K562 (cell line): ENCODE data around the gene OR10P1. TPM values are rescaled to one million over a fixed set of nuclear protein-coding genes. Genes with fewer than 3 reads are reported as not detected.

Experiments
- ATF1 ChIP-seq, 2 experiments: fragments of 450-650 bp in 1 of 2; IDR thresholded peaks; 2 replicates each; pipeline ENCODE4 v1.6.1; 2016; ENCODE audit warnings: missing compliant biosample characterization in 1 of 2, missing genetic modification characterization in 1 of 2
- CREB1 ChIP-seq, 2 experiments: sonication (generic) in 1 of 2; formaldehyde crosslinking in 1 of 2; IDR thresholded peaks; 2 replicates each; pipeline versions ENCODE4 v1.6.1 to v1.8.0; 2012 to 2022; ENCODE audit warnings: inconsistent platforms in 1 of 2, mild to moderate bottlenecking in 1 of 2, missing genetic modification reagents in 1 of 2, moderate library complexity in 1 of 2
- CSDE1 ChIP-seq, 2 experiments: fragments of 450-650 bp; IDR thresholded peaks; 2 replicates each; pipeline ENCODE4 v1.6.1; 2016; ENCODE audit warnings: mild to moderate bottlenecking in 1 of 2
- ELF1 ChIP-seq: fragments of 200-800 bp; sonication (Bioruptor generic); IDR thresholded peaks from 2 replicates; pipeline ENCODE4 v1.6.1; 2016; ENCODE audit warnings: missing genetic modification characterization, missing compliant biosample characterization
- ETV1 ChIP-seq: fragments of 450-650 bp; conservative IDR thresholded peaks from 2 replicates; pipeline ENCODE4 v1.6.1; 2016; ENCODE audit warnings: missing genetic modification characterization, control low read depth, low read depth, missing compliant biosample characterization
- HDAC8 ChIP-seq: fragments of 450-650 bp; IDR thresholded peaks from 2 replicates; pipeline ENCODE4 v1.6.1; 2016; ENCODE audit warnings: mild to moderate bottlenecking, missing genetic modification characterization, moderate library complexity, missing compliant biosample characterization
- ILK ChIP-seq: fragments of 450-650 bp; IDR thresholded peaks from 2 replicates; pipeline ENCODE4 v1.6.1; 2016; ENCODE audit warnings: missing genetic modification characterization, low read depth, mild to moderate bottlenecking, missing compliant biosample characterization, moderate library complexity, borderline replicate concordance
- NFXL1 ChIP-seq: fragments of 450-650 bp; formaldehyde crosslinking; IDR thresholded peaks from 2 replicates; pipeline ENCODE4 v1.4.0; 2021; ENCODE audit warnings: mild to moderate bottlenecking
- RBM22 ChIP-seq: fragments of 200-400 bp; formaldehyde crosslinking; IDR thresholded peaks from 2 replicates; pipeline ENCODE4 v1.6.1; 2018; ENCODE audit warnings: low read length, low read depth; ENCODE audit not compliant: poor library complexity, severe bottlenecking
- SAFB ChIP-seq: fragments of 200-400 bp; formaldehyde crosslinking; IDR thresholded peaks from 2 replicates; pipeline ENCODE4 v1.6.1; 2017; ENCODE audit warnings: low read depth, low read length, borderline replicate concordance
- SMAD4 ChIP-seq: fragments of 250-450 bp; sonication (Bioruptor Pico); conservative IDR thresholded peaks from 2 replicates; pipeline ENCODE4 v1.8.0; 2021; ENCODE audit warnings: inconsistent platforms, mild to moderate bottlenecking, moderate library complexity
- TARDBP ChIP-seq: fragments of 450-650 bp; IDR thresholded peaks from 2 replicates; pipeline ENCODE4 v1.6.1; 2016
- TBL1XR1 ChIP-seq, 2 experiments: IDR thresholded peaks; 2 replicates each; pipeline ENCODE4 v1.6.1; 2012; ENCODE audit warnings: improper control_type of control experiment in 2 of 2, low read length in 2 of 2, mild to moderate bottlenecking in 1 of 2
- XRCC4 ChIP-seq: IDR thresholded peaks from one replicate; pipeline ENCODE4 v1.6.1; 2011; ENCODE audit not compliant: insufficient read depth, insufficient read length; ENCODE audit errors: extremely low read depth
- ZNF140 ChIP-seq: fragments of 250-450 bp; sonication (Bioruptor Pico); IDR thresholded peaks from 2 replicates; pipeline ENCODE4 v1.8.0; 2021; ENCODE audit warnings: moderate library complexity, mild to moderate bottlenecking, inconsistent platforms
- polyA plus RNA-seq, 8 experiments: library from polyadenylated mRNA; depleted of rRNA in 4 of 8; stranded (reverse) in 5 of 8; unstranded in 3 of 8; fragments of >200 nt; fragmentation: Nextera tagmentation in 2 of 8; fragmentation: Illumina TruSeq in 1 of 8; extraction: Ambion mirVana in 2 of 8; extraction: Trizol in 1 of 8; gene quantifications; 2 replicates each; pipeline versions ENCODE4 v1.2.1 to v1.2.3, GENCODE V29; 2011 to 2014; ENCODE audit warnings: inconsistent platforms in 1 of 8, missing spikeins in 1 of 8
- total RNA-seq, 7 experiments: library from RNA; depleted of rRNA in 6 of 7; stranded (reverse); fragments of >200 nt in 6 of 7; fragmentation: Illumina TruSeq in 2 of 7; extraction: Trizol in 2 of 7; gene quantifications; 2 replicates each; pipeline versions ENCODE4 v1.2.1 to v1.2.3, GENCODE V29; 2011 to 2021; ENCODE audit warnings: low replicate concordance in 1 of 7
- TF ChIP-seq, protein P1 (sequence below): fragments of 450-650 bp; IDR thresholded peaks from 2 replicates; pipeline ENCODE4 v1.6.1; 2016
- TF ChIP-seq, protein P2 (sequence below), 2 experiments: fragments of 450-650 bp in 1 of 2; sonication (generic) in 1 of 2; formaldehyde crosslinking; conservative IDR thresholded peaks; 2 replicates each; pipeline versions ENCODE4 v1.4.0 to v1.8.1; 2020 to 2022; ENCODE audit warnings: mild to moderate bottlenecking in 1 of 2, missing genetic modification reagents in 1 of 2
- TF ChIP-seq, protein P3 (sequence below): fragments of 450-650 bp; IDR thresholded peaks from 2 replicates; pipeline ENCODE4 v1.6.1; 2017; ENCODE audit warnings: mild to moderate bottlenecking, moderate library complexity
- TF ChIP-seq, protein P4 (sequence below): fragments of 450-650 bp; IDR thresholded peaks from 2 replicates; pipeline ENCODE4 v1.7.0; 2016; ENCODE audit warnings: borderline replicate concordance
- TF ChIP-seq, protein P5 (sequence below), 2 experiments: fragments of 450-650 bp in 1 of 2; sonication (generic) in 1 of 2; formaldehyde crosslinking in 1 of 2; IDR thresholded peaks in 1 of 2; conservative IDR thresholded peaks in 1 of 2; 2 replicates each; pipeline versions ENCODE4 v1.6.1 to v1.8.1; 2016 to 2023; ENCODE audit warnings: mild to moderate bottlenecking in 2 of 2, moderate library complexity in 2 of 2, inconsistent platforms in 1 of 2, missing genetic modification reagents in 1 of 2

The OR10P1 gene
- total and polyA plus RNA-seq, 9 of the 15 experiments (the other 6 are each of a cell fraction or from before 2014, with no cell fraction given): not detected

DNA sequence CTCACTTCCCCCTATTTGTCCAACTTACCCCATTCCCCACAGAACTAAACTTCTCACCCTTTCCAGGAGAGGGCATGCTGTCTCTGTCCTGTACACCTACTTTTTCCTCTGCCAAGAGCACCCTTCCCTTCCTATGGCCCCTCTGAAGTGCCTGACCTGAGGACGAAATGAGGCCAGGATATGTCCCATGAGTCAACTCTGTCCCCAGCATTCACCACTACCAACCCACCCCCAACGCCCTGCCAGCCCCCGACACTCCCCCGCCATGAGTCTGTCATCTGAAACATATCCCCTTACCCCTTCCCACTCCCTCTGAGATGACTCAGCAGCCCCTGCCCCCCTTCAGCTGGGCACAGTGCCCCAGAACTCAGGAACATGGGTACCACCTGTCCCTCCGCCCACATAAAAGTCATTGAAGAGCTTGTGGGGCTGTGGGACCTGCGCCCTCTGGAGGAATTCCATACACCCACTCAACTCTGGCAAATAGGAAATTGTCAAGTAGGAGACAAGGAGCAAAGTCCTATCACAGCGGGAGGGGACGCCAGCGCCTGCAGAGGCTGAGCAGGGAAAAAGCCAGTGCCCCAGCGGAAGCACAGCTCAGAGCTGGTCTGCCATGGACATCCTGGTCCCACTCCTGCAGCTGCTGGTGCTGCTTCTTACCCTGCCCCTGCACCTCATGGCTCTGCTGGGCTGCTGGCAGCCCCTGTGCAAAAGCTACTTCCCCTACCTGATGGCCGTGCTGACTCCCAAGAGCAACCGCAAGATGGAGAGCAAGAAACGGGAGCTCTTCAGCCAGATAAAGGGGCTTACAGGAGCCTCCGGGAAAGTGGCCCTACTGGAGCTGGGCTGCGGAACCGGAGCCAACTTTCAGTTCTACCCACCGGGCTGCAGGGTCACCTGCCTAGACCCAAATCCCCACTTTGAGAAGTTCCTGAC, 44.7 kb downstream of the OR10P1 start (continued):
- TF ChIP-seq CREB1 (IDR thresholded peaks at IDR 0.05): no peak
- no peak for TF ChIP-seq CREB1 (CRISPR knock-in tag; IDR thresholded peaks at IDR 0.05)
- TF ChIP-seq SAFB: no peak
- TF ChIP-seq SMAD4 (CRISPR knock-in tag): no peak
- no peak for TF ChIP-seq RBM22
- TF ChIP-seq, protein P1, sequence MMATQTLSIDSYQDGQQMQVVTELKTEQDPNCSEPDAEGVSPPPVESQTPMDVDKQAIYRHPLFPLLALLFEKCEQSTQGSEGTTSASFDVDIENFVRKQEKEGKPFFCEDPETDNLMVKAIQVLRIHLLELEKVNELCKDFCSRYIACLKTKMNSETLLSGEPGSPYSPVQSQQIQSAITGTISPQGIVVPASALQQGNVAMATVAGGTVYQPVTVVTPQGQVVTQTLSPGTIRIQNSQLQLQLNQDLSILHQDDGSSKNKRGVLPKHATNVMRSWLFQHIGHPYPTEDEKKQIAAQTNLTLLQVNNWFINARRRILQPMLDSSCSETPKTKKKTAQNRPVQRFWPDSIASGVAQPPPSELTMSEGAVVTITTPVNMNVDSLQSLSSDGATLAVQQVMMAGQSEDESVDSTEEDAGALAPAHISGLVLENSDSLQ: no peak
- TF ChIP-seq XRCC4: no peak
- no peak for TF ChIP-seq ZNF140 (CRISPR knock-in tag)
- no peak for TF ChIP-seq TBL1XR1 (IDR thresholded peaks at IDR 0.05; ENCODE audit: low read length in 2 of 2)
- no peak for TF ChIP-seq HDAC8
- no peak for TF ChIP-seq CSDE1 (IDR thresholded peaks at IDR 0.05)
- TF ChIP-seq NFXL1 (CRISPR knock-in tag): no peak
- TF ChIP-seq, protein P2, sequence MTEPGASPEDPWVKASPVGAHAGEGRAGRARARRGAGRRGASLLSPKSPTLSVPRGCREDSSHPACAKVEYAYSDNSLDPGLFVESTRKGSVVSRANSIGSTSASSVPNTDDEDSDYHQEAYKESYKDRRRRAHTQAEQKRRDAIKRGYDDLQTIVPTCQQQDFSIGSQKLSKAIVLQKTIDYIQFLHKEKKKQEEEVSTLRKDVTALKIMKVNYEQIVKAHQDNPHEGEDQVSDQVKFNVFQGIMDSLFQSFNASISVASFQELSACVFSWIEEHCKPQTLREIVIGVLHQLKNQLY (CRISPR knock-in tag; conservative IDR thresholded peaks at IDR 0.05): no peak
- no peak for TF ChIP-seq ILK (tag)
- no peak for TF ChIP-seq ELF1 (tag)
- TF ChIP-seq, protein P3, sequence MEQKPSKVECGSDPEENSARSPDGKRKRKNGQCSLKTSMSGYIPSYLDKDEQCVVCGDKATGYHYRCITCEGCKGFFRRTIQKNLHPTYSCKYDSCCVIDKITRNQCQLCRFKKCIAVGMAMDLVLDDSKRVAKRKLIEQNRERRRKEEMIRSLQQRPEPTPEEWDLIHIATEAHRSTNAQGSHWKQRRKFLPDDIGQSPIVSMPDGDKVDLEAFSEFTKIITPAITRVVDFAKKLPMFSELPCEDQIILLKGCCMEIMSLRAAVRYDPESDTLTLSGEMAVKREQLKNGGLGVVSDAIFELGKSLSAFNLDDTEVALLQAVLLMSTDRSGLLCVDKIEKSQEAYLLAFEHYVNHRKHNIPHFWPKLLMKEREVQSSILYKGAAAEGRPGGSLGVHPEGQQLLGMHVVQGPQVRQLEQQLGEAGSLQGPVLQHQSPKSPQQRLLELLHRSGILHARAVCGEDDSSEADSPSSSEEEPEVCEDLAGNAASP: no peak
- TF ChIP-seq, protein P4, sequence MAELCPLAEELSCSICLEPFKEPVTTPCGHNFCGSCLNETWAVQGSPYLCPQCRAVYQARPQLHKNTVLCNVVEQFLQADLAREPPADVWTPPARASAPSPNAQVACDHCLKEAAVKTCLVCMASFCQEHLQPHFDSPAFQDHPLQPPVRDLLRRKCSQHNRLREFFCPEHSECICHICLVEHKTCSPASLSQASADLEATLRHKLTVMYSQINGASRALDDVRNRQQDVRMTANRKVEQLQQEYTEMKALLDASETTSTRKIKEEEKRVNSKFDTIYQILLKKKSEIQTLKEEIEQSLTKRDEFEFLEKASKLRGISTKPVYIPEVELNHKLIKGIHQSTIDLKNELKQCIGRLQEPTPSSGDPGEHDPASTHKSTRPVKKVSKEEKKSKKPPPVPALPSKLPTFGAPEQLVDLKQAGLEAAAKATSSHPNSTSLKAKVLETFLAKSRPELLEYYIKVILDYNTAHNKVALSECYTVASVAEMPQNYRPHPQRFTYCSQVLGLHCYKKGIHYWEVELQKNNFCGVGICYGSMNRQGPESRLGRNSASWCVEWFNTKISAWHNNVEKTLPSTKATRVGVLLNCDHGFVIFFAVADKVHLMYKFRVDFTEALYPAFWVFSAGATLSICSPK: no peak
- TF ChIP-seq ETV1: 0 out of 2 replicates have a peak, but pooled peaks have one; percentile 29
- TF ChIP-seq, protein P5, sequence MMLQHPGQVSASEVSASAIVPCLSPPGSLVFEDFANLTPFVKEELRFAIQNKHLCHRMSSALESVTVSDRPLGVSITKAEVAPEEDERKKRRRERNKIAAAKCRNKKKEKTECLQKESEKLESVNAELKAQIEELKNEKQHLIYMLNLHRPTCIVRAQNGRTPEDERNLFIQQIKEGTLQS (IDR thresholded peaks at IDR 0.05): no peak
- TF ChIP-seq, protein P5 (CRISPR knock-in tag; conservative IDR thresholded peaks at IDR 0.05): peak; percentile 68; the same call in 1 of the 2 replicates
- TF ChIP-seq TARDBP: no peak
- no peak for TF ChIP-seq ATF1 (CRISPR knock-in tag; IDR thresholded peaks at IDR 0.05)
- 0 out of 2 replicates have a peak, but pooled peaks have one; percentile 17 for TF ChIP-seq ATF1 (tag; IDR thresholded peaks at IDR 0.05)
